ENCODE data around the gene RPL13A. TPM values are rescaled to one million over a fixed set of nuclear protein-coding genes. Genes with fewer than 3 reads are reported as not detected.

RPL13A gene
- total and polyA plus RNA-seq, 2 of the 4 experiments (the other 2 are of a cell fraction): 1,477 to 2,069 TPM

- TF ChIP-seq MXI1 (IDR thresholded peaks at IDR 0.05; ENCODE audit: borderline replicate concordance, low read depth, low read length) (no peak), FOS (IDR thresholded peaks at IDR 0.05; ENCODE audit: low read depth, low read length) (no peak), RFX5 (IDR thresholded peaks at IDR 0.05; ENCODE audit: low read depth, low read length) (no peak), CHD1 (IDR thresholded peaks at IDR 0.05; ENCODE audit: low read depth, low read length) (no peak), MAFK (IDR thresholded peaks at IDR 0.05; ENCODE audit: low read depth, low read length) (no peak), SMC3 (IDR thresholded peaks at IDR 0.05; ENCODE audit: low read depth, low read length) (no peak), MAZ (IDR thresholded peaks at IDR 0.05; ENCODE audit: borderline replicate concordance, low read depth, low read length) (no peak), CEBPB (IDR thresholded peaks at IDR 0.05; ENCODE audit: low read depth, low read length) (no peak), CTCF (conservative IDR thresholded peaks at IDR 0.05; ENCODE audit: low read depth, low read length) (no peak), RCOR1 (IDR thresholded peaks at IDR 0.05; ENCODE audit: insufficient replicate concordance, low read length) (no peak), BHLHE40 (IDR thresholded peaks at IDR 0.05; ENCODE audit: low read depth, low read length) (no peak), RAD21 (IDR thresholded peaks at IDR 0.05; ENCODE audit: low read length) (no peak), POLR2A (IDR thresholded peaks at IDR 0.05; ENCODE audit: low read depth, low read length) (no peak), NFE2L2 (IDR thresholded peaks at IDR 0.05; ENCODE audit: low read depth, low read length) (no peak)
- TF ChIP-seq, protein P1, sequence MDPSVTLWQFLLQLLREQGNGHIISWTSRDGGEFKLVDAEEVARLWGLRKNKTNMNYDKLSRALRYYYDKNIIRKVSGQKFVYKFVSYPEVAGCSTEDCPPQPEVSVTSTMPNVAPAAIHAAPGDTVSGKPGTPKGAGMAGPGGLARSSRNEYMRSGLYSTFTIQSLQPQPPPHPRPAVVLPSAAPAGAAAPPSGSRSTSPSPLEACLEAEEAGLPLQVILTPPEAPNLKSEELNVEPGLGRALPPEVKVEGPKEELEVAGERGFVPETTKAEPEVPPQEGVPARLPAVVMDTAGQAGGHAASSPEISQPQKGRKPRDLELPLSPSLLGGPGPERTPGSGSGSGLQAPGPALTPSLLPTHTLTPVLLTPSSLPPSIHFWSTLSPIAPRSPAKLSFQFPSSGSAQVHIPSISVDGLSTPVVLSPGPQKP (IDR thresholded peaks at IDR 0.05; ENCODE audit: borderline replicate concordance, low read depth, low read length): no peak
- TF ChIP-seq, protein P2, sequence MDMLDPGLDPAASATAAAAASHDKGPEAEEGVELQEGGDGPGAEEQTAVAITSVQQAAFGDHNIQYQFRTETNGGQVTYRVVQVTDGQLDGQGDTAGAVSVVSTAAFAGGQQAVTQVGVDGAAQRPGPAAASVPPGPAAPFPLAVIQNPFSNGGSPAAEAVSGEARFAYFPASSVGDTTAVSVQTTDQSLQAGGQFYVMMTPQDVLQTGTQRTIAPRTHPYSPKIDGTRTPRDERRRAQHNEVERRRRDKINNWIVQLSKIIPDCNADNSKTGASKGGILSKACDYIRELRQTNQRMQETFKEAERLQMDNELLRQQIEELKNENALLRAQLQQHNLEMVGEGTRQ (IDR thresholded peaks at IDR 0.05; ENCODE audit: low read depth, low read length): no peak
- H2BK120ac ChIP-seq (ENCODE audit: low read depth, low read length): no peak overlapping the region
- no peak overlapping the region for H2BK5ac ChIP-seq (ENCODE audit: low read depth, low read length, poor library complexity, severe bottlenecking)
Observed at GRCh38 chr19:49479975-49480628, 7.3 kb upstream of the RPL13A start.

More at GRCh38 chr19:49479975-49480628, 7.3 kb upstream of the RPL13A start:
- H2BK15ac ChIP-seq (ENCODE audit: low read depth, low read length): no peak overlapping the region
- no peak overlapping the region for H2BK20ac ChIP-seq (ENCODE audit: low read depth, low read length)
- no peak overlapping the region for H3K56ac ChIP-seq (ENCODE audit: extremely low read depth, insufficient read depth, low read length)
- H3K9me3 ChIP-seq (ENCODE audit: control insufficient read depth, insufficient read depth, low read length): no peaks in the 10 kb centered on the region
- WGBS, 2 experiments (ENCODE audit: extremely low coverage in 2 of 2, insufficient read length in 1 of 2): no CpG with 5 or more reads among the region's 14 CpGs
- H3K4ac ChIP-seq (ENCODE audit: low read depth, low read length): no peak overlapping the region
- peaks cover 2% of the 10 kb centered on the region; the same call in 1 of the 2 replicates for H3K4me1 ChIP-seq (ENCODE audit: control insufficient read depth, insufficient read depth, low read length)
- DNase-seq (no peak), ATAC-seq (ENCODE audit: low read depth) (no peak)
- no peak overlapping the region for H2AFZ ChIP-seq (replicated peaks; ENCODE audit: low read length, poor library complexity)
- H4K91ac ChIP-seq (ENCODE audit: insufficient read depth, low read depth, low read length): no peak overlapping the region
- H4K8ac ChIP-seq (ENCODE audit: low read depth in 2 of 2, low read length in 2 of 2): no peak overlapping the region
- H2AK5ac ChIP-seq (ENCODE audit: low read depth, low read length): no peak overlapping the region; the same call in 1 of the 2 replicates
- no peaks in the 10 kb centered on the region for H3K27me3 ChIP-seq (ENCODE audit: control insufficient read depth, insufficient read depth, low read length)
- no peak overlapping the region for H3K4me3 ChIP-seq (ENCODE audit: insufficient read depth, low read depth, low read length)
- H3K36me3 ChIP-seq (ENCODE audit: control insufficient read depth, insufficient read depth, low read length): peaks cover 1% of the 10 kb centered on the region; the same call in 1 of the 2 replicates
- H2AK9ac ChIP-seq (replicated peaks; ENCODE audit: low read depth, low read length, poor library complexity): no peak overlapping the region
- H3K23ac ChIP-seq (ENCODE audit: low read depth, low read length): no peak overlapping the region
- no peak overlapping the region for H3K14ac ChIP-seq (replicated peaks; ENCODE audit: low read depth, low read length)
- intact Hi-C loops (cut with micrococcal nuclease): no loop called here
- ChIA-PET POLR2A (ENCODE audit: unreplicated experiment) (no interaction called here), CTCF (no interaction called here)
- H3K79me1 ChIP-seq (ENCODE audit: low read depth in 1 of 2, low read length in 2 of 2): peaks cover 0 to 1% of the 10 kb centered on the region in 2 experiments; a peak in 2 of 4 replicates
- H3K27ac ChIP-seq (ENCODE audit: insufficient read depth, low read length): no peak overlapping the region
- no peak overlapping the region for H3K18ac ChIP-seq (ENCODE audit: low read depth, low read length)
- BruUV-seq (replicated peaks): no TSS peak
- dilution Hi-C loops (cut with HindIII; ENCODE audit: low sequenced_read_pairs, unreplicated experiment): no loop called here
- no peak overlapping the region for H4K5ac ChIP-seq (ENCODE audit: low read depth, low read length)
- in situ Hi-C loops (cut with MboI; ENCODE audit: low sequenced_read_pairs): no loop called here
- H3K4me2 ChIP-seq (ENCODE audit: low read depth, low read length): no peak overlapping the region
- H4K20me1 ChIP-seq (ENCODE audit: insufficient read depth, low read length): no peaks in the 10 kb centered on the region
- no peak overlapping the region for H3K9ac ChIP-seq (ENCODE audit: low read depth, low read length)
- peaks cover 1% of the 10 kb centered on the region; the same call in 1 of the 2 replicates for H3K9me1 ChIP-seq (ENCODE audit: insufficient read depth, low read length)
